H1 (cell line): Measurements from ENCODE around the gene GRIA1. TPM values are rescaled to one million over a fixed set of nuclear protein-coding genes. Genes with fewer than 3 reads are reported as not detected.

ENCODE experiments used
- CTCF ChIA-PET: fragments of 300-600 bp; sonication (Branson Sonifier 250); formaldehyde crosslinking; loops from one replicate; lab custom pipeline; 2021; ENCODE audit not compliant: partially characterized antibody; lab: Charles Lee
- POLR2A ChIA-PET: fragments of 300-600 bp; sonication (Branson Sonifier 250); formaldehyde crosslinking; loops from one replicate; lab custom pipeline; 2021; ENCODE audit warnings: inconsistent platforms; ENCODE audit not compliant: partially characterized antibody; lab: Charles Lee
- DNase-seq, 2 experiments: peaks; one replicate each; pipeline versions ENCODE4 v3.0.0 to v3.0.0-alpha.2; 2010 to 2022; ENCODE audit warnings: low spot score in 2 of 2, low read depth in 1 of 2, mixed read lengths in 1 of 2
- FAIRE-seq: peaks from 2 replicates; lab custom pipeline; 2011; peaks lifted over from hg19 to GRCh38; lab: Jason Lieb, UNC
- H2AFZ ChIP-seq: 2 replicates; pipeline ENCODE4 v1.8.1; 2012; ENCODE audit warnings: low read length, inconsistent platforms
- H2AK5ac ChIP-seq: 2 replicates; pipeline ENCODE4 v1.6.1; 2013; ENCODE audit warnings: low read depth, low read length
- H2BK120ac ChIP-seq: replicated peaks from 2 replicates; pipeline ENCODE3; 2013; ENCODE audit warnings: low read depth, low read length, inconsistent platforms
- H2BK12ac ChIP-seq: 2 replicates; pipeline ENCODE4 v1.6.1; 2013; ENCODE audit warnings: low read depth, low read length
- H2BK15ac ChIP-seq: 2 replicates; pipeline ENCODE4 v1.6.1; 2013; ENCODE audit warnings: low read length
- H2BK20ac ChIP-seq: 2 replicates; pipeline ENCODE4 v1.6.1; 2013; ENCODE audit warnings: low read length
- H2BK5ac ChIP-seq: 2 replicates; pipeline ENCODE4 v1.6.1; 2013; ENCODE audit warnings: low read depth, low read length
- H3K14ac ChIP-seq: 2 replicates; pipeline ENCODE4 v1.6.1; 2013; ENCODE audit warnings: inconsistent platforms; ENCODE audit not compliant: insufficient read length
- H3K18ac ChIP-seq: 2 replicates; pipeline ENCODE4 v1.6.1; 2013; ENCODE audit warnings: low read length; ENCODE audit errors: extremely low read depth
- H3K23ac ChIP-seq: 2 replicates; pipeline ENCODE4 v1.6.1; 2013; ENCODE audit warnings: inconsistent platforms; ENCODE audit not compliant: insufficient read length
- H3K23me2 ChIP-seq: 2 replicates; pipeline ENCODE4 v1.6.1; 2013; ENCODE audit warnings: low read depth, low read length
- H3K27ac ChIP-seq: 2 replicates; pipeline ENCODE4 v1.6.1; 2011; ENCODE audit warnings: low read depth, low read length, inconsistent platforms
- H3K27me3 ChIP-seq, 4 experiments: replicated peaks in 1 of 4; 1 replicate in 1 of 4; 2 replicates in 3 of 4; pipeline versions ENCODE4 v1.6.1 to v1.8.1; 2011 to 2013; ENCODE audit warnings: low read length in 3 of 4, mild to moderate bottlenecking in 3 of 4, inconsistent platforms in 2 of 4, mixed read lengths in 2 of 4, moderate library complexity in 1 of 4; ENCODE audit not compliant: control insufficient read depth in 3 of 4, insufficient read depth in 3 of 4; ENCODE audit errors: extremely low read depth in 1 of 4
- H3K36me3 ChIP-seq, 4 experiments: 2 replicates each; pipeline versions ENCODE4 v1.6.1 to v1.8.1; 2011 to 2013; ENCODE audit warnings: mild to moderate bottlenecking in 4 of 4, low read length in 3 of 4, moderate library complexity in 2 of 4, control low read depth in 1 of 4, inconsistent platforms in 1 of 4; ENCODE audit not compliant: insufficient read depth in 4 of 4, control insufficient read depth in 2 of 4
- H3K4ac ChIP-seq: replicated peaks from 2 replicates; pipeline ENCODE3; 2013; ENCODE audit warnings: low read length, low read depth, mixed read lengths, inconsistent platforms; ENCODE audit not compliant: insufficient read length
- H3K4me1 ChIP-seq, 4 experiments: replicated peaks in 1 of 4; 1 replicate in 1 of 4; 2 replicates in 3 of 4; pipeline versions ENCODE4 v1.6.1 to v1.8.1; 2011 to 2013; ENCODE audit warnings: low read length in 3 of 4, inconsistent platforms in 2 of 4, mixed read lengths in 1 of 4; ENCODE audit not compliant: insufficient read depth in 4 of 4, control insufficient read depth in 3 of 4
- H3K4me2 ChIP-seq, 2 experiments: 2 replicates each; pipeline versions ENCODE4 v1.6.1 to v1.8.1; 2011 to 2013; ENCODE audit warnings: low read depth in 2 of 2, low read length in 2 of 2, control low read depth in 1 of 2, inconsistent platforms in 1 of 2, mild to moderate bottlenecking in 1 of 2; ENCODE audit not compliant: insufficient read depth in 1 of 2
- H3K4me3 ChIP-seq, 4 experiments: fragments of 200-600, 300-600 bp in 1 of 4; sonication (generic), shearing (Covaris generic), sonication (Bioruptor Twin) in 1 of 4; 2 replicates each; pipeline versions ENCODE4 v1.5.1 to v1.8.1; 2011 to 2016; ENCODE audit warnings: low read length in 4 of 4, low read depth in 3 of 4, control low read depth in 2 of 4, inconsistent platforms in 2 of 4, mild to moderate bottlenecking in 2 of 4, mixed read lengths in 1 of 4, moderate library complexity in 1 of 4; ENCODE audit not compliant: insufficient read depth in 2 of 4; ENCODE audit errors: extremely low read depth in 1 of 4
- H3K56ac ChIP-seq: replicated peaks from 2 replicates; pipeline ENCODE3; 2013; ENCODE audit warnings: low read depth, mild to moderate bottlenecking, mixed read lengths, low read length, inconsistent platforms; ENCODE audit not compliant: insufficient read length
- H3K79me1 ChIP-seq: 2 replicates; pipeline ENCODE4 v1.6.1; 2013; ENCODE audit warnings: low read depth, low read length, control low read depth
- H3K79me2 ChIP-seq, 2 experiments: 2 replicates each; pipeline versions ENCODE4 v1.6.1 to v1.8.1; 2012 to 2013; ENCODE audit warnings: low read length in 2 of 2, mild to moderate bottlenecking in 2 of 2, inconsistent platforms in 1 of 2; ENCODE audit not compliant: insufficient read depth in 2 of 2, control insufficient read depth in 1 of 2
- H3K9ac ChIP-seq, 4 experiments: replicated peaks in 1 of 4; 1 replicate in 1 of 4; 2 replicates in 3 of 4; pipeline versions ENCODE4 v1.6.1 to v1.8.1; 2011 to 2013; ENCODE audit warnings: low read depth in 3 of 4, low read length in 3 of 4, control low read depth in 2 of 4, mild to moderate bottlenecking in 2 of 4, moderate library complexity in 2 of 4, inconsistent platforms in 1 of 4; ENCODE audit errors: extremely low read depth in 1 of 4
- H3K9me3 ChIP-seq, 2 experiments: 2 replicates each; pipeline versions ENCODE4 v1.6.1 to v1.8.1; 2012 to 2013; ENCODE audit warnings: mild to moderate bottlenecking in 2 of 2, moderate library complexity in 2 of 2, control low read depth in 1 of 2, inconsistent platforms in 1 of 2, low read depth in 1 of 2, low read length in 1 of 2, mixed read lengths in 1 of 2; ENCODE audit not compliant: insufficient read depth in 2 of 2
- H4K20me1 ChIP-seq, 2 experiments: replicated peaks in 1 of 2; 2 replicates each; pipeline versions ENCODE3 to v1.8.1; 2011 to 2013; ENCODE audit warnings: inconsistent platforms in 2 of 2, low read length in 2 of 2, mild to moderate bottlenecking in 1 of 2; ENCODE audit not compliant: insufficient read depth in 2 of 2, control insufficient read depth in 1 of 2
- H4K5ac ChIP-seq: 2 replicates; pipeline ENCODE4 v1.6.1; 2013; ENCODE audit warnings: low read length, low read depth, mixed read lengths, inconsistent platforms; ENCODE audit not compliant: insufficient read length
- H4K8ac ChIP-seq: 2 replicates; pipeline ENCODE4 v1.8.0; 2013; ENCODE audit warnings: mild to moderate bottlenecking, moderate library complexity, low read length, inconsistent platforms; ENCODE audit not compliant: insufficient read depth; ENCODE audit errors: extremely low read depth
- H4K91ac ChIP-seq: replicated peaks from 2 replicates; pipeline ENCODE3; 2013; ENCODE audit warnings: low read length, mixed read lengths, inconsistent platforms; ENCODE audit not compliant: insufficient read length
- ASH2L ChIP-seq: fragments of 200-600, 300-600 bp; sonication (generic); IDR thresholded peaks from one replicate; pipeline ENCODE4 v1.7.1; 2017; ENCODE audit warnings: low read length
- ATF3 ChIP-seq: IDR thresholded peaks from 2 replicates; pipeline ENCODE4 v1.6.1; 2011; ENCODE audit warnings: low read depth, mild to moderate bottlenecking, low read length; ENCODE audit not compliant: insufficient read depth
- CREB1 ChIP-seq: IDR thresholded peaks from 2 replicates; pipeline ENCODE4 v1.6.1; 2012; ENCODE audit warnings: inconsistent platforms
- GTF2F1 ChIP-seq: IDR thresholded peaks from 2 replicates; pipeline ENCODE4 v1.6.1; 2012; ENCODE audit warnings: low read depth, low read length, improper control_type of control experiment, borderline replicate concordance
- KDM5A ChIP-seq: fragments of 200-600 bp; IDR thresholded peaks from 2 replicates; pipeline ENCODE4 v1.7.1; 2012; ENCODE audit warnings: mild to moderate bottlenecking, low read length, inconsistent platforms, mixed read lengths
- PHF8 ChIP-seq: fragments of 200-600 bp; sonication (generic); conservative IDR thresholded peaks from 2 replicates; pipeline ENCODE4 v1.7.1; 2012; ENCODE audit warnings: low read depth, mild to moderate bottlenecking, inconsistent platforms, low read length, moderate library complexity
- POU5F1 ChIP-seq: IDR thresholded peaks from 2 replicates; pipeline ENCODE4 v1.6.1; 2011; ENCODE audit warnings: low read depth, mild to moderate bottlenecking, low read length, moderate library complexity
- RNF2 ChIP-seq: fragments of 200-900, 300-1000 bp; sonication (generic); IDR thresholded peaks from 2 replicates; pipeline ENCODE4 v1.7.1; 2016; ENCODE audit warnings: borderline replicate concordance, low read depth, mild to moderate bottlenecking, antibody characterized with exemption, low read length; ENCODE audit not compliant: poor library complexity, severe bottlenecking; ENCODE audit errors: missing control alignments
- SAP30 ChIP-seq: fragments of 300-600 bp; sonication (generic); IDR thresholded peaks from 2 replicates; pipeline ENCODE4 v1.7.1; 2012; ENCODE audit warnings: low read length, moderate library complexity, mild to moderate bottlenecking, inconsistent platforms; ENCODE audit not compliant: insufficient read depth, insufficient replicate concordance
- SIN3A ChIP-seq, 2 experiments: IDR thresholded peaks in 1 of 2; conservative IDR thresholded peaks in 1 of 2; 2 replicates each; pipeline ENCODE4 v1.6.1; 2011 to 2012; ENCODE audit warnings: low read length in 2 of 2, improper control_type of control experiment in 1 of 2, low read depth in 1 of 2, mild to moderate bottlenecking in 1 of 2
- SIRT6 ChIP-seq: IDR thresholded peaks from one replicate; pipeline ENCODE4 v1.7.1; 2012; ENCODE audit warnings: low read length, inconsistent platforms
- SIX5 ChIP-seq: IDR thresholded peaks from 2 replicates; pipeline ENCODE4 v1.6.1; 2011; ENCODE audit warnings: mild to moderate bottlenecking, low read depth, low read length
- TAF7 ChIP-seq: optimal IDR thresholded peaks from 2 replicates; pipeline ENCODE3; 2011; ENCODE audit warnings: low read depth, mild to moderate bottlenecking, inconsistent platforms, low read length, moderate library complexity, borderline replicate concordance
- ZNF274 ChIP-seq: IDR thresholded peaks from 2 replicates; pipeline ENCODE4 v1.7.0; 2012; ENCODE audit warnings: low read length, borderline replicate concordance; ENCODE audit errors: extremely low read depth
- WGBS, 2 experiments: shearing (Covaris generic) in 1 of 2; methylation state at CpG; one replicate each; pipeline versions ENCODE4 v1.1.6 to v1.1.7; 2013 to 2015; ENCODE audit warnings: low lambda C conversion rate in 2 of 2, mixed read lengths in 2 of 2, inconsistent platforms in 1 of 2, low coverage in 1 of 2, missing lambda C conversion rate in 1 of 2; ENCODE audit not compliant: insufficient replicate concordance in 2 of 2, insufficient coverage in 1 of 2, insufficient read length in 1 of 2; ENCODE audit errors: extremely low coverage in 1 of 2, missing lambda C conversion rate in 1 of 2; 5-methylcytosine and 5-hydroxymethylcytosine counted together
- polyA plus RNA-seq, 7 experiments: library from polyadenylated mRNA; depleted of rRNA in 3 of 7; stranded (reverse) in 5 of 7; unstranded in 2 of 7; fragments of >200 nt in 5 of 7; fragments of 200-250 nt in 2 of 7; gene quantifications; 1 replicate in 5 of 7; 2 replicates in 1 of 7; 4 replicates in 1 of 7; pipeline versions ENCODE4 v1.2.1 to v1.2.3, GENCODE V29; 2011 to 2013; ENCODE audit warnings: missing spikeins in 2 of 7, mixed read lengths in 2 of 7
- total RNA-seq: library from RNA; stranded (reverse); fragmentation: NEBNext Ultra II Directional; extraction: Animal tissue kit (Norgen Biotek cat#: 25700); gene quantifications from 2 replicates; pipeline ENCODE4 v1.2.1, GENCODE V29; 2021

The GRIA1 gene
- total and polyA plus RNA-seq, 2 of the 8 experiments (the other 6 are each of a cell fraction or from before 2014, with no cell fraction given), result 0.97 to 2.5 TPM

- Histone ChIP-seq H4K91ac (no peak overlapping the region), H3K27ac (no peak overlapping the region), H2BK5ac (no peak overlapping the region), H3K23ac (no peak overlapping the region), H2BK15ac (no peak overlapping the region), H2BK20ac (no peak overlapping the region), H3K79me1 (no peaks in the 10 kb centered on the region), H3K4me2 (no peak overlapping the region), H4K20me1 (no peaks in the 10 kb centered on the region), H2BK12ac (no peak overlapping the region), H3K4me1 (no peaks in the 10 kb centered on the region), H2AFZ (no peak overlapping the region), H2AK5ac (no peak overlapping the region), H3K23me2 (no peaks in the 10 kb centered on the region), H3K9ac (no peak overlapping the region), H4K5ac (no peak overlapping the region), H3K18ac (no peak overlapping the region), H2BK120ac (no peak overlapping the region), H4K8ac (no peak overlapping the region), H3K4ac (no peak overlapping the region), H3K27me3 (no peaks in the 10 kb centered on the region), H3K14ac (no peak overlapping the region), H3K9me3 (no peaks in the 10 kb centered on the region), H3K79me2 (no peaks in the 10 kb centered on the region), H3K56ac (no peak overlapping the region), H3K36me3 (no peaks in the 10 kb centered on the region), H3K4me3 (no peak overlapping the region)
- POLR2A ChIA-PET, result no interaction called here
- DNase-seq (no peak), FAIRE-seq (no peak)
- 91% methylated on average over 3 of the region's 3 CpGs; no CpG with 5 or more reads in 1 of the 2 experiments for WGBS, 2 experiments
- CTCF ChIA-PET, result no interaction called here
- TF ChIP-seq TAF7, result no peak
- no peak for TF ChIP-seq ASH2L
- no peak for TF ChIP-seq CREB1
- no peak for TF ChIP-seq SAP30
- TF ChIP-seq GTF2F1, result no peak
- no peak for TF ChIP-seq ZNF274
- no peak for TF ChIP-seq KDM5A
- TF ChIP-seq ATF3, result no peak
- TF ChIP-seq SIN3A (conservative IDR thresholded peaks at IDR 0.05 in 1 of 2, IDR thresholded peaks at IDR 0.05 in 1 of 2; ENCODE audit: low read depth in 1 of 2, low read length in 2 of 2), result no peak
- TF ChIP-seq RNF2, result no peak
- TF ChIP-seq SIX5, result no peak
- no peak for TF ChIP-seq POU5F1
- no peak for TF ChIP-seq SIRT6
- no peak for TF ChIP-seq PHF8
Observed at GRCh38 chr5:153676406-153676805, 185.9 kb downstream of the GRIA1 start.
